IMR-90 (cell line): ENCODE measurements around the gene RASGRF2. TPM values are rescaled to one million over a fixed set of nuclear protein-coding genes. Genes with fewer than 3 reads are reported as not detected.

Experiments
- ATAC-seq: fragments of 200-7000 bp; cut with Tn5 transposase; 2 replicates; pipeline ENCODE4 v1.9.1; 2020; ENCODE audit warnings: low read depth, mild to moderate bottlenecking, moderate library complexity
- BruUV-seq: library from RNA; stranded (reverse); fragments of 400-500 nt; replicated peaks from 2 replicates; lab custom pipeline; 2021; lab: Mats Ljungman, UMichigan
- CTCF ChIA-PET: fragments of 300-600 bp; formaldehyde crosslinking; extraction: SDS; loops from one replicate; lab custom pipeline; 2021; ENCODE audit warnings: antibody characterized with exemption; lab: Yijun Ruan, JAX
- POLR2A ChIA-PET: fragments of 300-600 bp; sonication (Branson Sonifier 250); formaldehyde crosslinking; loops from one replicate; lab custom pipeline; 2022; ENCODE audit warnings: antibody characterized with exemption; ENCODE audit not compliant: unreplicated experiment; lab: Charles Lee
- DNase-seq: peaks from one replicate; pipeline ENCODE4 v3.0.0; 2013
- H2AFZ ChIP-seq: replicated peaks from 2 replicates; pipeline ENCODE3; 2013; ENCODE audit warnings: low read length, mild to moderate bottlenecking; ENCODE audit not compliant: poor library complexity
- H2AK5ac ChIP-seq: 2 replicates; pipeline ENCODE4 v1.6.1; 2013; ENCODE audit warnings: low read depth, low read length, inconsistent platforms
- H2AK9ac ChIP-seq: replicated peaks from 2 replicates; pipeline ENCODE3; 2013; ENCODE audit warnings: mild to moderate bottlenecking, low read depth, low read length, moderate library complexity; ENCODE audit not compliant: poor library complexity
- H2BK120ac ChIP-seq: 2 replicates; pipeline ENCODE4 v1.6.1; 2013; ENCODE audit warnings: low read depth, low read length, inconsistent platforms
- H2BK15ac ChIP-seq: 3 replicates; pipeline ENCODE4 v1.6.1; 2013; ENCODE audit warnings: low read depth, low read length, inconsistent platforms
- H2BK20ac ChIP-seq: 2 replicates; pipeline ENCODE4 v1.6.1; 2013; ENCODE audit warnings: low read depth, mild to moderate bottlenecking, inconsistent platforms, low read length, moderate library complexity
- H2BK5ac ChIP-seq: 2 replicates; pipeline ENCODE4 v1.6.1; 2013; ENCODE audit warnings: mild to moderate bottlenecking, low read depth, low read length, inconsistent platforms; ENCODE audit not compliant: poor library complexity, severe bottlenecking
- H3K14ac ChIP-seq: replicated peaks from 2 replicates; pipeline ENCODE4 v1.6.1; 2013; ENCODE audit warnings: low read depth, low read length, inconsistent platforms
- H3K18ac ChIP-seq: 2 replicates; pipeline ENCODE4 v1.6.1; 2013; ENCODE audit warnings: low read depth, low read length, control low read depth
- H3K23ac ChIP-seq: 2 replicates; pipeline ENCODE4 v1.6.1; 2013; ENCODE audit warnings: low read depth, low read length, inconsistent platforms
- H3K27ac ChIP-seq: 2 replicates; pipeline ENCODE4 v1.5.1; 2013; ENCODE audit warnings: mild to moderate bottlenecking, control low read depth, low read length; ENCODE audit not compliant: insufficient read depth
- H3K27me3 ChIP-seq: 2 replicates; pipeline ENCODE4 v1.6.1; 2013; ENCODE audit warnings: low read length; ENCODE audit not compliant: control insufficient read depth, insufficient read depth
- H3K36me3 ChIP-seq: 2 replicates; pipeline ENCODE4 v1.6.1; 2013; ENCODE audit warnings: low read length, mixed read lengths; ENCODE audit not compliant: control insufficient read depth, insufficient read depth
- H3K4ac ChIP-seq: 2 replicates; pipeline ENCODE4 v1.6.1; 2013; ENCODE audit warnings: low read depth, low read length, inconsistent platforms
- H3K4me1 ChIP-seq: 2 replicates; pipeline ENCODE4 v1.6.1; 2013; ENCODE audit warnings: low read length, mixed read lengths; ENCODE audit not compliant: control insufficient read depth, insufficient read depth
- H3K4me2 ChIP-seq: 2 replicates; pipeline ENCODE4 v1.6.1; 2013; ENCODE audit warnings: low read depth, mild to moderate bottlenecking, control low read depth, low read length, moderate library complexity
- H3K4me3 ChIP-seq: 2 replicates; pipeline ENCODE4 v1.5.1; 2013; ENCODE audit warnings: low read depth, mild to moderate bottlenecking, control low read depth, low read length, moderate library complexity; ENCODE audit not compliant: insufficient read depth
- H3K56ac ChIP-seq: 2 replicates; pipeline ENCODE4 v1.6.1; 2013; ENCODE audit warnings: low read length, inconsistent platforms; ENCODE audit not compliant: insufficient read depth; ENCODE audit errors: extremely low read depth
- H3K79me1 ChIP-seq, 2 experiments: 2 replicates each; pipeline ENCODE4 v1.6.1; 2013; ENCODE audit warnings: low read length in 2 of 2, inconsistent platforms in 1 of 2, low read depth in 1 of 2
- H3K9ac ChIP-seq: 2 replicates; pipeline ENCODE4 v1.6.1; 2013; ENCODE audit warnings: low read depth, low read length, control low read depth
- H3K9me1 ChIP-seq: 2 replicates; pipeline ENCODE4 v1.6.1; 2013; ENCODE audit warnings: low read length, inconsistent platforms; ENCODE audit not compliant: insufficient read depth
- H3K9me3 ChIP-seq: 2 replicates; pipeline ENCODE4 v1.6.1; 2013; ENCODE audit warnings: low read length; ENCODE audit not compliant: control insufficient read depth, insufficient read depth
- H4K20me1 ChIP-seq: 2 replicates; pipeline ENCODE4 v1.6.1; 2013; ENCODE audit warnings: low read length, inconsistent platforms; ENCODE audit not compliant: insufficient read depth
- H4K5ac ChIP-seq: 2 replicates; pipeline ENCODE4 v1.6.1; 2013; ENCODE audit warnings: mild to moderate bottlenecking, low read depth, low read length, control low read depth
- H4K8ac ChIP-seq, 2 experiments: 2 replicates each; pipeline ENCODE4 v1.6.1; 2013; ENCODE audit warnings: low read depth in 2 of 2, low read length in 2 of 2, control low read depth in 1 of 2, inconsistent platforms in 1 of 2
- H4K91ac ChIP-seq: 2 replicates; pipeline ENCODE4 v1.6.1; 2013; ENCODE audit warnings: low read depth, low read length, inconsistent platforms; ENCODE audit not compliant: insufficient read depth
- CEBPB ChIP-seq: IDR thresholded peaks from 2 replicates; pipeline ENCODE4 v1.6.1; 2012; ENCODE audit warnings: low read depth, low read length, improper control_type of control experiment
- CHD1 ChIP-seq: IDR thresholded peaks from 2 replicates; pipeline ENCODE4 v1.6.1; 2012; ENCODE audit warnings: low read depth, low read length, improper control_type of control experiment
- FOS ChIP-seq: fragments of 150-350 bp; IDR thresholded peaks from 2 replicates; pipeline ENCODE4 v1.6.1; 2016; ENCODE audit warnings: low read depth, low read length
- POLR2A ChIP-seq: IDR thresholded peaks from 2 replicates; pipeline ENCODE4 v1.6.1; 2012; ENCODE audit warnings: mild to moderate bottlenecking, low read depth, low read length
- RAD21 ChIP-seq: IDR thresholded peaks from 2 replicates; pipeline ENCODE4 v1.6.1; 2012; ENCODE audit warnings: low read length, improper control_type of control experiment
- RCOR1 ChIP-seq: IDR thresholded peaks from 2 replicates; pipeline ENCODE4 v1.6.1; 2012; ENCODE audit warnings: mild to moderate bottlenecking, low read length, improper control_type of control experiment; ENCODE audit not compliant: insufficient replicate concordance
- USF2 ChIP-seq: fragments of 150-350 bp; IDR thresholded peaks from 2 replicates; pipeline ENCODE4 v1.6.1; 2017; ENCODE audit warnings: mild to moderate bottlenecking, antibody characterized with exemption, low read length, low read depth
- WGBS, 2 experiments: methylation state at CpG; one replicate each; pipeline versions ENCODE4 v1.1.5 to v1.1.7; 2013; ENCODE audit warnings: missing lambda C conversion rate in 2 of 2; ENCODE audit not compliant: insufficient read length in 1 of 2; ENCODE audit errors: extremely low coverage in 2 of 2; 5-methylcytosine and 5-hydroxymethylcytosine counted together
- dilution Hi-C: fragments of 300-500 bp; cut with HindIII; formaldehyde crosslinking; loops from one replicate; pipeline ENCODE4 v1.14.3; 2018; ENCODE audit warnings: low sequenced_read_pairs; ENCODE audit not compliant: unreplicated experiment
- in situ Hi-C: fragments of 300-500 bp; cut with MboI; formaldehyde crosslinking; loops from 3 replicates; pipeline ENCODE4 v1.14.3; 2019; ENCODE audit warnings: low sequenced_read_pairs, inconsistent platforms, mixed read lengths
- intact Hi-C: fragments of 100-400 bp; cut with micrococcal nuclease; formaldehyde crosslinking; loops from 2 replicates; pipeline ENCODE4 v1.10.0; 2022
- polyA plus RNA-seq, 3 experiments: library from polyadenylated mRNA; depleted of rRNA; stranded (reverse); fragments of >200 nt; gene quantifications; 2 replicates each; pipeline ENCODE4 v1.2.3, GENCODE V29; 2012; ENCODE audit warnings: low replicate concordance in 1 of 3
- total RNA-seq: library from RNA; depleted of rRNA; stranded (reverse); fragments of >200 nt; gene quantifications from 2 replicates; pipeline ENCODE4 v1.2.3, GENCODE V29; 2012

The RASGRF2 gene
- total and polyA plus RNA-seq, 2 of the 4 experiments (the other 2 are of a cell fraction), result 2.9 to 5.0 TPM

DNA sequence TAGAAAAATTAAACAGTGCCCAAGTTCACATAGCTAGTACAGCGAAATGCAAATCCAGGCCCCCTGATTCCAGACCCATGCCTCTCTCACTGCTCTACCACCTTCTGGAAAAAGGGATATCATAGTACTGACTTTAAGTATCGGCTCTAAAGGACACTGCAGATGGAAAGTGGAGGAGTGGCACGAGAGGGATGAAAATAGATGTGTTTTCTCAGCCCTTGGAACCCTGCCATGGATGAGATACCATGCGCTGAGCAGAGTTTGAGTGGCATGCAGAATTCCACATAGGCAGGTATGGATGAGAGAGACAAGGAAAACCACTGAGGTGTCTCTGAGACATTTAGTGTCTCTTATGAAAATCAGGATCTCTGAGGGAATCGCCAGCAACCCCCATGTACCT, 291.8 kb downstream of the RASGRF2 start:
- POLR2A ChIA-PET, result no interaction called here

More for the DNA sequence above, 291.8 kb downstream of the RASGRF2 start:
- Histone ChIP-seq H4K91ac (no peak overlapping the region), H2AK5ac (no peak overlapping the region), H2BK120ac (no peak overlapping the region), H3K18ac (no peak overlapping the region), H3K36me3 (no peaks in the 10 kb centered on the region), H3K23ac (no peak overlapping the region), H3K4me1 (peaks cover 5% of the 10 kb centered on the region), H3K4ac (no peak overlapping the region), H2BK5ac (no peak overlapping the region), H3K79me1 (peaks cover 0 to 6% of the 10 kb centered on the region in 2 experiments; a peak in 2 of 4 replicates), H4K8ac (no peak overlapping the region), H2BK15ac (no peak overlapping the region), H2BK20ac (no peak overlapping the region), H3K9me1 (peaks cover 8% of the 10 kb centered on the region; the same call in 1 of the 2 replicates), H3K27ac (no peak overlapping the region), H2AFZ (no peak overlapping the region), H3K14ac (no peak overlapping the region), H3K56ac (no peak overlapping the region), H4K20me1 (no peaks in the 10 kb centered on the region), H4K5ac (no peak overlapping the region), H3K27me3 (no peaks in the 10 kb centered on the region), H3K9me3 (no peaks in the 10 kb centered on the region), H3K4me2 (no peak overlapping the region), H2AK9ac (no peak overlapping the region), H3K9ac (no peak overlapping the region), H3K4me3 (no peak overlapping the region)
- no TSS peak for BruUV-seq
- no CpG with 5 or more reads among the region's 5 CpGs for WGBS, 2 experiments
- DNase-seq (no peak), ATAC-seq (no peak)
- CTCF ChIA-PET, result interaction anchor here (0.6 kb wide), 1 partner anchor 81 kb away, joined by 4 read pairs; no protein-coding TSS in a partner anchor
- no peak for TF ChIP-seq FOS
- no peak for TF ChIP-seq CHD1
- TF ChIP-seq RAD21, result no peak
- no peak for TF ChIP-seq USF2
- TF ChIP-seq RCOR1, result no peak
- no peak for TF ChIP-seq POLR2A
- no peak for TF ChIP-seq CEBPB
- dilution Hi-C loops, result no loop called here
- in situ Hi-C loops, result no loop called here
- intact Hi-C loops, result no loop called here
